Suprapubic skin (tissue), 4 donors: Measurements from ENCODE around the gene SMYD3. TPM values are rescaled to one million over a fixed set of nuclear protein-coding genes. Genes with fewer than 3 reads are reported as not detected.

Experiments
- DNase-seq, 2 donors: peaks; one replicate each; pipeline ENCODE4 v3.0.0-alpha.2; 2019; ENCODE audit warnings: low spot score in 2 of 2
- H3K27ac ChIP-seq: fragments of 200-600 bp; sonication (generic); one replicate; pipeline ENCODE4 v1.5.1; 2019
- H3K27me3 ChIP-seq: fragments of 200-600 bp; sonication (generic); one replicate; pipeline ENCODE4 v1.5.1; 2019
- H3K36me3 ChIP-seq: fragments of 200-600 bp; sonication (generic); one replicate; pipeline ENCODE4 v1.5.1; 2019
- H3K4me1 ChIP-seq: fragments of 200-600 bp; sonication (generic); one replicate; pipeline ENCODE4 v1.5.1; 2019
- H3K4me3 ChIP-seq: fragments of 200-600 bp; sonication (generic); one replicate; pipeline ENCODE4 v1.5.1; 2019; ENCODE audit warnings: mild to moderate bottlenecking
- H3K9me3 ChIP-seq: fragments of 200-600 bp; sonication (generic); one replicate; pipeline ENCODE4 v1.5.1; 2019
- CTCF ChIP-seq, 2 donors: fragments of 200-600 bp in 1 of 2; fragments of 450-650 bp in 1 of 2; sonication (generic) in 1 of 2; IDR thresholded peaks; one replicate each; pipeline ENCODE4 v1.5.1; 2016 to 2019; ENCODE audit warnings: antibody characterized with exemption in 2 of 2, mild to moderate bottlenecking in 1 of 2, moderate library complexity in 1 of 2
- EP300 ChIP-seq: sonication (generic); formaldehyde crosslinking; IDR thresholded peaks from one replicate; pipeline ENCODE4 v1.6.1; 2017; ENCODE audit warnings: antibody characterized with exemption
- POLR2A ChIP-seq, 2 donors: fragments of 450-650 bp; IDR thresholded peaks; one replicate each; pipeline ENCODE4 v1.6.1; 2017; ENCODE audit warnings: antibody characterized with exemption in 2 of 2, mild to moderate bottlenecking in 2 of 2, moderate library complexity in 2 of 2
- POLR2AphosphoS5 ChIP-seq, 3 donors: sonication (generic); formaldehyde crosslinking; IDR thresholded peaks; one replicate each; pipeline ENCODE4 v1.6.1; 2017; ENCODE audit warnings: antibody characterized with exemption in 3 of 3
- WGBS: methylation state at CpG from one replicate; pipeline ENCODE4 v1.1.5; 2018; 5-methylcytosine and 5-hydroxymethylcytosine counted together
- total RNA-seq, 4 donors: library from RNA; depleted of rRNA; stranded (reverse); fragments of >200 nt; gene quantifications; one replicate each; pipeline ENCODE4 v1.1.0, GENCODE V29; 2016

SMYD3 gene
- total RNA-seq, 4 donors from 2014 or later = 14.5 to 33.6 (median 18.9) TPM

- Histone ChIP-seq H3K9me3 (no peaks in the 10 kb centered on the region), H3K36me3 (no peaks in the 10 kb centered on the region), H3K4me3 (no peak overlapping the region), H3K27me3 (no peaks in the 10 kb centered on the region), H3K27ac (no peak overlapping the region), H3K4me1 (no peaks in the 10 kb centered on the region)
- 100% methylated on average over 2 of the region's 2 CpGs for WGBS
- DNase-seq = no peak
- TF ChIP-seq CTCF (IDR thresholded peaks at IDR 0.05) (no peak), POLR2A (IDR thresholded peaks at IDR 0.05) (no peak), POLR2AphosphoS5 (IDR thresholded peaks at IDR 0.05) (no peak), EP300 (no peak)
Observed at GRCh38 chr1:246294263-246294662, 212.8 kb downstream of the SMYD3 start.

GRCh38 chr1:246293366-246294121 is 213.5 kb downstream of the SMYD3 start:
- 91% methylated on average over 8 of the region's 8 CpGs for WGBS
- Histone ChIP-seq H3K4me3 (no peak overlapping the region), H3K27ac (no peak overlapping the region), H3K36me3 (no peaks in the 10 kb centered on the region), H3K27me3 (no peaks in the 10 kb centered on the region), H3K4me1 (no peaks in the 10 kb centered on the region), H3K9me3 (no peaks in the 10 kb centered on the region)
- TF ChIP-seq POLR2AphosphoS5 (IDR thresholded peaks at IDR 0.05) = no peak
- TF ChIP-seq POLR2A (IDR thresholded peaks at IDR 0.05) = no peak
- no peak for TF ChIP-seq EP300
- TF ChIP-seq CTCF (IDR thresholded peaks at IDR 0.05) = no peak
- DNase-seq = no peak

GRCh38 chr1:246292571-246292970 is 214.5 kb downstream of the SMYD3 start:
- Histone ChIP-seq H3K4me3 (no peak overlapping the region), H3K27me3 (no peaks in the 10 kb centered on the region), H3K9me3 (no peaks in the 10 kb centered on the region), H3K36me3 (no peaks in the 10 kb centered on the region), H3K4me1 (no peaks in the 10 kb centered on the region), H3K27ac (no peak overlapping the region)
- DNase-seq = no peak
- TF ChIP-seq CTCF (IDR thresholded peaks at IDR 0.05) = no peak
- TF ChIP-seq POLR2A (IDR thresholded peaks at IDR 0.05) = no peak
- no peak for TF ChIP-seq POLR2AphosphoS5 (IDR thresholded peaks at IDR 0.05)
- no peak for TF ChIP-seq EP300
- 85% methylated on average over 1 of the region's 1 CpG for WGBS

DNA sequence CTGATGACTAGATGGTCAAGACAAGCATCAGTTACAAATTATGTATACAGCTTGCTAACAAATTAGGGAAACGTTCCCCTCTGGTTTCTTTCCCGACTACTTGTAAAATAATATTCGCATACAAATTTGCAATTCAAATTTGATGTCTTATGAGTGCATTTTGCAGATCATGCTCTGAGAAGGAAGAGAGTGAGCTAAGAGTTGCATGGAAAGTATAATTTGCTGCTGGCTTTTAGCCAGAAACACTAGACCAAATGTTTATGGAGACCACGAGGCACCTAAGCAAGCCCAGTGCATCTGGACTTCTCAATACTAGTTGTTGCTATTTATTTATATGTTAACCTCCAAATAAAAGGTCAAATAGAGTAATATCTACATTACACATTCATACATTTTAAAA is 216.0 kb downstream of the SMYD3 start:
- TF ChIP-seq POLR2A (IDR thresholded peaks at IDR 0.05) = no peak
- no peak for TF ChIP-seq CTCF (IDR thresholded peaks at IDR 0.05)
- TF ChIP-seq EP300 = no peak
- TF ChIP-seq POLR2AphosphoS5 (IDR thresholded peaks at IDR 0.05) = no peak
- no peak overlapping the region for H3K27ac ChIP-seq
- H3K27me3 ChIP-seq = no peaks in the 10 kb centered on the region
- WGBS = 75% methylated on average over 4 of the region's 4 CpGs
- H3K9me3 ChIP-seq = no peaks in the 10 kb centered on the region
- no peak for DNase-seq
- H3K4me1 ChIP-seq = no peaks in the 10 kb centered on the region
- no peak overlapping the region for H3K4me3 ChIP-seq
- no peaks in the 10 kb centered on the region for H3K36me3 ChIP-seq

- no peak for TF ChIP-seq POLR2AphosphoS5 (IDR thresholded peaks at IDR 0.05)
- no peak for TF ChIP-seq POLR2A (IDR thresholded peaks at IDR 0.05)
- TF ChIP-seq CTCF (IDR thresholded peaks at IDR 0.05) = no peak
- no peak for TF ChIP-seq EP300
- Histone ChIP-seq H3K27ac (no peak overlapping the region), H3K4me1 (no peaks in the 10 kb centered on the region), H3K9me3 (no peaks in the 10 kb centered on the region), H3K4me3 (no peak overlapping the region), H3K36me3 (no peaks in the 10 kb centered on the region), H3K27me3 (no peaks in the 10 kb centered on the region)
- DNase-seq = no peak
- 65% methylated on average over 7 of the region's 7 CpGs for WGBS
Observed at GRCh38 chr1:246283771-246284410, 223.2 kb downstream of the SMYD3 start.
